PFSK-1 (cell line): Measurements from ENCODE around the gene HECTD4.

Source experiments
- FOXP2 ChIP-seq: optimal IDR thresholded peaks from 2 replicates; pipeline ENCODE3; 2011; ENCODE audit warnings: borderline replicate concordance, control low read depth, inconsistent platforms; ENCODE audit not compliant: insufficient read depth; ENCODE audit errors: extremely low read length, extremely low read depth
- POLR2AphosphoS5 ChIP-seq: IDR thresholded peaks from 2 replicates; pipeline ENCODE4 v1.6.1; 2012; ENCODE audit warnings: low read depth, mild to moderate bottlenecking, control low read depth, low read length, moderate library complexity
- REST ChIP-seq, 2 experiments: IDR thresholded peaks; 2 replicates each; pipeline versions ENCODE4 v1.6.1 to v1.8.0; 2011 to 2012; ENCODE audit warnings: low read depth in 2 of 2, low read length in 2 of 2, control low read depth in 1 of 2, inconsistent platforms in 1 of 2, mild to moderate bottlenecking in 1 of 2, moderate library complexity in 1 of 2; ENCODE audit not compliant: insufficient read depth in 1 of 2
- SIN3A ChIP-seq: IDR thresholded peaks from 2 replicates; pipeline ENCODE4 v1.6.1; 2012; ENCODE audit warnings: mild to moderate bottlenecking, low read length, moderate library complexity, borderline replicate concordance; ENCODE audit not compliant: insufficient read depth
- TAF1 ChIP-seq: IDR thresholded peaks from 2 replicates; pipeline ENCODE4 v1.6.1; 2012; ENCODE audit warnings: low read length, control low read depth, borderline replicate concordance; ENCODE audit not compliant: insufficient read depth

The HECTD4 gene

GRCh38 chr12:112236386-112236785, 145.8 kb downstream of the HECTD4 start:
- TF ChIP-seq REST (IDR thresholded peaks at IDR 0.05; ENCODE audit: insufficient read depth in 1 of 2, low read depth in 2 of 2, low read length in 2 of 2), result no peak
- no peak for TF ChIP-seq POLR2AphosphoS5
- TF ChIP-seq SIN3A, result no peak

- TF ChIP-seq FOXP2, result no peak
- no peak for TF ChIP-seq TAF1
- no peak for TF ChIP-seq POLR2AphosphoS5
- no peak for TF ChIP-seq REST (IDR thresholded peaks at IDR 0.05; ENCODE audit: insufficient read depth in 1 of 2, low read depth in 2 of 2, low read length in 2 of 2)
- no peak for TF ChIP-seq SIN3A
These were observed 147.9 kb downstream of the HECTD4 start for GRCh38 chr12:112234303-112234702.

GRCh38 chr12:112233242-112233641, 149.0 kb downstream of the HECTD4 start:
- TF ChIP-seq TAF1 (no peak), REST (IDR thresholded peaks at IDR 0.05; ENCODE audit: insufficient read depth in 1 of 2, low read depth in 2 of 2, low read length in 2 of 2) (no peak), POLR2AphosphoS5 (no peak), SIN3A (no peak), FOXP2 (no peak)

- TF ChIP-seq POLR2AphosphoS5 (no peak), FOXP2 (no peak), REST (IDR thresholded peaks at IDR 0.05; ENCODE audit: insufficient read depth in 1 of 2, low read depth in 2 of 2, low read length in 2 of 2) (no peak), SIN3A (no peak), TAF1 (no peak)
These were observed 152.1 kb downstream of the HECTD4 start for GRCh38 chr12:112230136-112230535.

- TF ChIP-seq FOXP2 (no peak), SIN3A (no peak), POLR2AphosphoS5 (no peak), REST (IDR thresholded peaks at IDR 0.05; ENCODE audit: insufficient read depth in 1 of 2, low read depth in 2 of 2, low read length in 2 of 2) (no peak), TAF1 (no peak)
These were observed 155.5 kb downstream of the HECTD4 start for GRCh38 chr12:112226768-112227167.
